ENCODE results near the gene DIP2C.

GRCh38 chr10:551373-552252 lies 137.9 kb downstream of the DIP2C start:
- TF ChIP-seq CTCF (conservative IDR thresholded peaks at IDR 0.05; ENCODE audit: low read length) (no peak), EZH2phosphoT487 (IDR thresholded peaks at IDR 0.05; ENCODE audit: borderline replicate concordance) (no peak)

Data from Loucy (cell line).